GM12878 (cell line): ENCODE data around the gene DERA. TPM values are rescaled to one million over a fixed set of nuclear protein-coding genes. Genes with fewer than 3 reads are reported as not detected.

Source experiments
- ATAC-seq: fragments of 200-7000 bp; cut with Tn5 transposase; 3 replicates; pipeline ENCODE4 v1.9.1; 2020; ENCODE audit warnings: mild to moderate bottlenecking, moderate library complexity
- BruUV-seq: library from RNA; stranded (reverse); fragments of 400-500 nt; replicated peaks from 2 replicates; lab custom pipeline; 2021; lab: Mats Ljungman, UMichigan
- CTCF ChIA-PET: fragments of 300-600 bp; sonication (Branson Sonifier 250); formaldehyde crosslinking; extraction: SDS; loops from one replicate; lab custom pipeline; 2021; ENCODE audit warnings: inconsistent platforms; lab: Yijun Ruan, JAX
- POLR2A ChIA-PET: fragments of 350-600 bp; formaldehyde crosslinking; extraction: SDS; loops from one replicate; lab custom pipeline; 2021; ENCODE audit warnings: inconsistent platforms; lab: Charles Lee
- RAD21 ChIA-PET: fragments of 300-600 bp; sonication (Branson Sonifier 250); formaldehyde crosslinking; loops from one replicate; lab custom pipeline; 2023; ENCODE audit warnings: antibody characterized with exemption; ENCODE audit not compliant: unreplicated experiment; lab: Charles Lee
- SMC1A ChIA-PET: fragments of 300-600 bp; sonication (Branson Sonifier 250); formaldehyde crosslinking; loops from one replicate; lab custom pipeline; 2023; ENCODE audit not compliant: unreplicated experiment, uncharacterized antibody; lab: Charles Lee
- DNase-seq: peaks from one replicate; pipeline ENCODE4 v3.0.0-alpha.2; 2011; ENCODE audit warnings: low read depth, low spot score
- FAIRE-seq: peaks from 3 replicates; lab custom pipeline; 2011; peaks lifted over from hg19 to GRCh38; lab: Jason Lieb, UNC
- H2AFZ ChIP-seq: 2 replicates; pipeline ENCODE4 v1.6.0; 2011; ENCODE audit warnings: low read depth, low read length, control low read depth; ENCODE audit not compliant: control insufficient read depth
- H3K27ac ChIP-seq: 2 replicates; pipeline ENCODE4 v1.5.1; 2011; ENCODE audit warnings: control low read depth; ENCODE audit not compliant: control insufficient read depth, insufficient read depth
- H3K27me3 ChIP-seq, 2 experiments: replicated peaks in 1 of 2; 2 replicates each; pipeline versions ENCODE4 v1.6.0 to v1.6.1; 2011; ENCODE audit warnings: low read length in 1 of 2; ENCODE audit not compliant: control insufficient read depth in 2 of 2, insufficient read depth in 2 of 2
- H3K36me3 ChIP-seq, 2 experiments: 2 replicates each; pipeline ENCODE4 v1.5.1; 2011; ENCODE audit warnings: low read length in 1 of 2; ENCODE audit not compliant: control insufficient read depth in 2 of 2, insufficient read depth in 2 of 2
- H3K4me1 ChIP-seq: 2 replicates; pipeline ENCODE4 v1.6.1; 2011; ENCODE audit warnings: mild to moderate bottlenecking, low read length, moderate library complexity, mixed read lengths; ENCODE audit not compliant: control insufficient read depth, insufficient read depth
- H3K4me2 ChIP-seq: 2 replicates; pipeline ENCODE4 v1.6.0; 2011; ENCODE audit warnings: control low read depth; ENCODE audit not compliant: control insufficient read depth, insufficient read depth
- H3K4me3 ChIP-seq: fragments of 200-600 bp; sonication (generic); 2 replicates; pipeline ENCODE4 v1.5.1; 2016
- H3K79me2 ChIP-seq: 2 replicates; pipeline ENCODE4 v1.6.0; 2011; ENCODE audit warnings: low read length; ENCODE audit not compliant: control insufficient read depth, insufficient read depth
- H3K9ac ChIP-seq: 2 replicates; pipeline ENCODE4 v1.8.0; 2011; ENCODE audit warnings: low read length, control low read depth, mixed read lengths; ENCODE audit not compliant: control insufficient read depth, insufficient read depth
- H3K9me3 ChIP-seq: replicated peaks from 3 replicates; pipeline ENCODE4 v1.5.1; 2011; ENCODE audit warnings: mild to moderate bottlenecking, low read length; ENCODE audit not compliant: control insufficient read depth, insufficient read depth
- H4K20me1 ChIP-seq: 2 replicates; pipeline ENCODE4 v1.6.0; 2011; ENCODE audit not compliant: control insufficient read depth, insufficient read depth
- HCFC1 ChIP-seq: fragments of 150-350 bp; IDR thresholded peaks from 2 replicates; pipeline ENCODE4 v1.6.1; 2014; ENCODE audit warnings: low read length
- RB1 ChIP-seq: fragments of 450-650 bp; formaldehyde crosslinking; IDR thresholded peaks from 2 replicates; pipeline ENCODE4 v1.6.1; 2017; ENCODE audit warnings: mild to moderate bottlenecking, borderline replicate concordance
- RUNX3 ChIP-seq: IDR thresholded peaks from 2 replicates; pipeline ENCODE4 v1.6.1; 2012; ENCODE audit warnings: low read length, inconsistent platforms
- TCF3 ChIP-seq: IDR thresholded peaks from 2 replicates; pipeline ENCODE4 v1.6.1; 2012; ENCODE audit warnings: low read depth, mild to moderate bottlenecking, low read length, borderline replicate concordance; ENCODE audit not compliant: insufficient read depth
- ZNF622 ChIP-seq: fragments of 450-650 bp; IDR thresholded peaks from 2 replicates; pipeline ENCODE4 v1.6.1; 2017; ENCODE audit warnings: mild to moderate bottlenecking, inconsistent platforms
- WGBS: methylation state at CpG from one replicate; pipeline ENCODE4 v1.1.6; 2016; ENCODE audit warnings: low lambda C conversion rate; ENCODE audit not compliant: insufficient replicate concordance, insufficient coverage; ENCODE audit errors: missing lambda C conversion rate; 5-methylcytosine and 5-hydroxymethylcytosine counted together
- in situ Hi-C: fragments of 300-500 bp; cut with MboI; formaldehyde crosslinking; loops from 9 replicates; pipeline ENCODE4 v1.14.3; 2018; ENCODE audit warnings: mixed read lengths
- intact Hi-C: fragments of 100-400 bp; cut with micrococcal nuclease; formaldehyde crosslinking; loops from one replicate; pipeline ENCODE4 v1.14.2; 2022; ENCODE audit not compliant: unreplicated experiment
- polyA plus RNA-seq, 11 experiments: library from polyadenylated mRNA; depleted of rRNA in 4 of 11; unstranded in 6 of 11; stranded (reverse) in 5 of 11; fragments of >200 nt; fragmentation: Nextera tagmentation in 4 of 11; fragmentation: Illumina TruSeq in 1 of 11; extraction: Ambion mirVana in 4 of 11; extraction: Trizol in 1 of 11; gene quantifications; 1 replicate in 1 of 11; 2 replicates in 10 of 11; pipeline versions ENCODE4 v1.2.1 to v1.2.3, GENCODE V29; 2011 to 2016; ENCODE audit warnings: inconsistent platforms in 2 of 11, missing spikeins in 2 of 11, low read depth in 1 of 11
- total RNA-seq, 4 experiments: library from RNA; depleted of rRNA in 3 of 4; stranded (reverse); fragments of >200 nt in 3 of 4; fragmentation: Illumina TruSeq in 1 of 4; extraction: Trizol in 1 of 4; gene quantifications; 2 replicates each; pipeline versions ENCODE4 v1.2.1 to v1.2.3, GENCODE V29; 2013 to 2021
- TF ChIP-seq, protein P1 (sequence below): IDR thresholded peaks from 2 replicates; pipeline ENCODE4 v1.6.1; 2011; ENCODE audit warnings: mild to moderate bottlenecking, low read depth, low read length, moderate library complexity; ENCODE audit not compliant: insufficient replicate concordance
- TF ChIP-seq, protein P2 (sequence below): fragments of 450-650 bp; IDR thresholded peaks from 2 replicates; pipeline ENCODE4 v1.6.1; 2017; ENCODE audit warnings: mild to moderate bottlenecking, low read depth, inconsistent platforms; ENCODE audit not compliant: poor library complexity, severe bottlenecking
- TF ChIP-seq, protein P3 (sequence below): fragments of 450-650 bp; IDR thresholded peaks from 2 replicates; pipeline ENCODE4 v1.6.1; 2017; ENCODE audit warnings: borderline replicate concordance
- TF ChIP-seq, protein P4 (sequence below): fragments of 450-650 bp; formaldehyde crosslinking; IDR thresholded peaks from 2 replicates; pipeline ENCODE4 v1.5.0; 2022; ENCODE audit warnings: mild to moderate bottlenecking, missing genetic modification characterization
- TF ChIP-seq, protein P5 (sequence below): fragments of 450-650 bp; IDR thresholded peaks from 2 replicates; pipeline ENCODE4 v1.6.1; 2016; ENCODE audit warnings: mild to moderate bottlenecking, moderate library complexity, borderline replicate concordance

DERA gene
- total and polyA plus RNA-seq, 10 of the 15 experiments (the other 5 are each of a cell fraction or from before 2014, with no cell fraction given), result 34.9 to 97.1 (median 40.8) TPM

DNA sequence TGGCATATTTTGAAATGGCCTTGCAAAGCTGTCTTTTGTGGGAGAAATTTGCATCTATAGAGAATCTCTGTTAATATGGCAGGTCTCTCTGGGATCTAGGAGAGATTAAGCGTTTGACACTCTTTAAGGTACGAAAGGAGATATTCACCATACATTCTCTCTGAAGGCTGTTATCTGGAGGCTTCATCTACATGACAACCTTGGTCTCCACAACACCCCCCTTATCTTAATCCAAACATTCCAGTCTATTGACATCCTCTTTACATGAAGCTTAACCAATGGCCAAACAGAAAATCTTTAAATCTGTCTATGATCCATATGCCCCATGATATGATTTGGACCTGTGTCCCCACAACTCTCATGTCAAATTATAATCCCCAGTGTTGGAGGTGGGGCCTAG lies 137.4 kb downstream of the DERA start (continued):
- TF ChIP-seq, protein P1, sequence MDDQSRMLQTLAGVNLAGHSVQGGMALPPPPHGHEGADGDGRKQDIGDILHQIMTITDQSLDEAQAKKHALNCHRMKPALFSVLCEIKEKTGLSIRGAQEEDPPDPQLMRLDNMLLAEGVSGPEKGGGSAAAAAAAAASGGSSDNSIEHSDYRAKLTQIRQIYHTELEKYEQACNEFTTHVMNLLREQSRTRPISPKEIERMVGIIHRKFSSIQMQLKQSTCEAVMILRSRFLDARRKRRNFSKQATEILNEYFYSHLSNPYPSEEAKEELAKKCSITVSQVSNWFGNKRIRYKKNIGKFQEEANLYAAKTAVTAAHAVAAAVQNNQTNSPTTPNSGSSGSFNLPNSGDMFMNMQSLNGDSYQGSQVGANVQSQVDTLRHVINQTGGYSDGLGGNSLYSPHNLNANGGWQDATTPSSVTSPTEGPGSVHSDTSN, result no peak
- TF ChIP-seq RUNX3 (no peak), TCF3 (no peak)
- TF ChIP-seq, protein P2, sequence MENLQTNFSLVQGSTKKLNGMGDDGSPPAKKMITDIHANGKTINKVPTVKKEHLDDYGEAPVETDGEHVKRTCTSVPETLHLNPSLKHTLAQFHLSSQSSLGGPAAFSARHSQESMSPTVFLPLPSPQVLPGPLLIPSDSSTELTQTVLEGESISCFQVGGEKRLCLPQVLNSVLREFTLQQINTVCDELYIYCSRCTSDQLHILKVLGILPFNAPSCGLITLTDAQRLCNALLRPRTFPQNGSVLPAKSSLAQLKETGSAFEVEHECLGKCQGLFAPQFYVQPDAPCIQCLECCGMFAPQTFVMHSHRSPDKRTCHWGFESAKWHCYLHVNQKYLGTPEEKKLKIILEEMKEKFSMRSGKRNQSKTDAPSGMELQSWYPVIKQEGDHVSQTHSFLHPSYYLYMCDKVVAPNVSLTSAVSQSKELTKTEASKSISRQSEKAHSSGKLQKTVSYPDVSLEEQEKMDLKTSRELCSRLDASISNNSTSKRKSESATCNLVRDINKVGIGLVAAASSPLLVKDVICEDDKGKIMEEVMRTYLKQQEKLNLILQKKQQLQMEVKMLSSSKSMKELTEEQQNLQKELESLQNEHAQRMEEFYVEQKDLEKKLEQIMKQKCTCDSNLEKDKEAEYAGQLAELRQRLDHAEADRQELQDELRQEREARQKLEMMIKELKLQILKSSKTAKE, result no peak

DNA sequence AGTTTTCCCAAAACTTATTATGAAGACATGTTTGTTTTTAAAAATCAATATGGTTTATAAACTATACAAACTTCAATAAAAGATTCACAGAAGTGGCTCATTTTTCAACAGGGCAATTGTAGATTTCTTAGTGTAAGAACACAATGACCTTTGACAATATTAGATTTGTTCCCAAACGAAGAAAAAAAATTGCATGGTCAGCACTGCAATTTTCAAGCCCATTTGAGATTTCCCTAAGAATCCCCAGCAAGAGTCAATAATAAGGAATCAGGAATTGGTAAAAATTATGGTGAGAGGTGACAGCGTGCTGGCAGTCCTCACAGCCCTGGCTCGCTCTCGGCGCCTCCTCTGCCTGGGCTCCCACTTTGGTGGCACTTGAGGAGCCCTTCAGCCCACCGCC lies 145.8 kb downstream of the DERA start:
- in situ Hi-C loops, result no loop called here
- 74% methylated on average over 6 of the region's 6 CpGs for WGBS
- SMC1A ChIA-PET, result no interaction called here
- no peaks in the 10 kb centered on the region for H3K79me2 ChIP-seq
- FAIRE-seq, result no peak
- H3K4me2 ChIP-seq, result no peak overlapping the region
- intact Hi-C loops, result no loop called here
- H3K27ac ChIP-seq, result no peak overlapping the region
- H3K36me3 ChIP-seq, result no peaks in the 10 kb centered on the region
- no peak for ATAC-seq
- no peaks in the 10 kb centered on the region for H3K4me1 ChIP-seq
- H3K9me3 ChIP-seq, result no peaks in the 10 kb centered on the region
- H3K4me3 ChIP-seq, result no peak overlapping the region
- no peak overlapping the region for H3K9ac ChIP-seq
- CTCF ChIA-PET, result no interaction called here
- POLR2A ChIA-PET, result no interaction called here
- BruUV-seq, result no TSS peak
- no peaks in the 10 kb centered on the region for H3K27me3 ChIP-seq
- H4K20me1 ChIP-seq, result no peaks in the 10 kb centered on the region
- H2AFZ ChIP-seq, result no peak overlapping the region
- RAD21 ChIA-PET, result no interaction called here
- DNase-seq, result no peak
- TF ChIP-seq ZNF622 (no peak), RB1 (no peak), HCFC1 (no peak)
- TF ChIP-seq, protein P3, sequence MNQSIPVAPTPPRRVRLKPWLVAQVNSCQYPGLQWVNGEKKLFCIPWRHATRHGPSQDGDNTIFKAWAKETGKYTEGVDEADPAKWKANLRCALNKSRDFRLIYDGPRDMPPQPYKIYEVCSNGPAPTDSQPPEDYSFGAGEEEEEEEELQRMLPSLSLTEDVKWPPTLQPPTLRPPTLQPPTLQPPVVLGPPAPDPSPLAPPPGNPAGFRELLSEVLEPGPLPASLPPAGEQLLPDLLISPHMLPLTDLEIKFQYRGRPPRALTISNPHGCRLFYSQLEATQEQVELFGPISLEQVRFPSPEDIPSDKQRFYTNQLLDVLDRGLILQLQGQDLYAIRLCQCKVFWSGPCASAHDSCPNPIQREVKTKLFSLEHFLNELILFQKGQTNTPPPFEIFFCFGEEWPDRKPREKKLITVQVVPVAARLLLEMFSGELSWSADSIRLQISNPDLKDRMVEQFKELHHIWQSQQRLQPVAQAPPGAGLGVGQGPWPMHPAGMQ, result no peak
- TF ChIP-seq, protein P4, sequence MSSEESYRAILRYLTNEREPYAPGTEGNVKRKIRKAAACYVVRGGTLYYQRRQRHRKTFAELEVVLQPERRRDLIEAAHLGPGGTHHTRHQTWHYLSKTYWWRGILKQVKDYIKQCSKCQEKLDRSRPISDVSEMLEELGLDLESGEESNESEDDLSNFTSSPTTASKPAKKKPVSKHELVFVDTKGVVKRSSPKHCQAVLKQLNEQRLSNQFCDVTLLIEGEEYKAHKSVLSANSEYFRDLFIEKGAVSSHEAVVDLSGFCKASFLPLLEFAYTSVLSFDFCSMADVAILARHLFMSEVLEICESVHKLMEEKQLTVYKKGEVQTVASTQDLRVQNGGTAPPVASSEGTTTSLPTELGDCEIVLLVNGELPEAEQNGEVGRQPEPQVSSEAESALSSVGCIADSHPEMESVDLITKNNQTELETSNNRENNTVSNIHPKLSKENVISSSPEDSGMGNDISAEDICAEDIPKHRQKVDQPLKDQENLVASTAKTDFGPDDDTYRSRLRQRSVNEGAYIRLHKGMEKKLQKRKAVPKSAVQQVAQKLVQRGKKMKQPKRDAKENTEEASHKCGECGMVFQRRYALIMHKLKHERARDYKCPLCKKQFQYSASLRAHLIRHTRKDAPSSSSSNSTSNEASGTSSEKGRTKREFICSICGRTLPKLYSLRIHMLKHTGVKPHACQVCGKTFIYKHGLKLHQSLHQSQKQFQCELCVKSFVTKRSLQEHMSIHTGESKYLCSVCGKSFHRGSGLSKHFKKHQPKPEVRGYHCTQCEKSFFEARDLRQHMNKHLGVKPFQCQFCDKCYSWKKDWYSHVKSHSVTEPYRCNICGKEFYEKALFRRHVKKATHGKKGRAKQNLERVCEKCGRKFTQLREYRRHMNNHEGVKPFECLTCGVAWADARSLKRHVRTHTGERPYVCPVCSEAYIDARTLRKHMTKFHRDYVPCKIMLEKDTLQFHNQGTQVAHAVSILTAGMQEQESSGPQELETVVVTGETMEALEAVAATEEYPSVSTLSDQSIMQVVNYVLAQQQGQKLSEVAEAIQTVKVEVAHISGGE (CRISPR knock-in tag), result no peak
- TF ChIP-seq, protein P5, sequence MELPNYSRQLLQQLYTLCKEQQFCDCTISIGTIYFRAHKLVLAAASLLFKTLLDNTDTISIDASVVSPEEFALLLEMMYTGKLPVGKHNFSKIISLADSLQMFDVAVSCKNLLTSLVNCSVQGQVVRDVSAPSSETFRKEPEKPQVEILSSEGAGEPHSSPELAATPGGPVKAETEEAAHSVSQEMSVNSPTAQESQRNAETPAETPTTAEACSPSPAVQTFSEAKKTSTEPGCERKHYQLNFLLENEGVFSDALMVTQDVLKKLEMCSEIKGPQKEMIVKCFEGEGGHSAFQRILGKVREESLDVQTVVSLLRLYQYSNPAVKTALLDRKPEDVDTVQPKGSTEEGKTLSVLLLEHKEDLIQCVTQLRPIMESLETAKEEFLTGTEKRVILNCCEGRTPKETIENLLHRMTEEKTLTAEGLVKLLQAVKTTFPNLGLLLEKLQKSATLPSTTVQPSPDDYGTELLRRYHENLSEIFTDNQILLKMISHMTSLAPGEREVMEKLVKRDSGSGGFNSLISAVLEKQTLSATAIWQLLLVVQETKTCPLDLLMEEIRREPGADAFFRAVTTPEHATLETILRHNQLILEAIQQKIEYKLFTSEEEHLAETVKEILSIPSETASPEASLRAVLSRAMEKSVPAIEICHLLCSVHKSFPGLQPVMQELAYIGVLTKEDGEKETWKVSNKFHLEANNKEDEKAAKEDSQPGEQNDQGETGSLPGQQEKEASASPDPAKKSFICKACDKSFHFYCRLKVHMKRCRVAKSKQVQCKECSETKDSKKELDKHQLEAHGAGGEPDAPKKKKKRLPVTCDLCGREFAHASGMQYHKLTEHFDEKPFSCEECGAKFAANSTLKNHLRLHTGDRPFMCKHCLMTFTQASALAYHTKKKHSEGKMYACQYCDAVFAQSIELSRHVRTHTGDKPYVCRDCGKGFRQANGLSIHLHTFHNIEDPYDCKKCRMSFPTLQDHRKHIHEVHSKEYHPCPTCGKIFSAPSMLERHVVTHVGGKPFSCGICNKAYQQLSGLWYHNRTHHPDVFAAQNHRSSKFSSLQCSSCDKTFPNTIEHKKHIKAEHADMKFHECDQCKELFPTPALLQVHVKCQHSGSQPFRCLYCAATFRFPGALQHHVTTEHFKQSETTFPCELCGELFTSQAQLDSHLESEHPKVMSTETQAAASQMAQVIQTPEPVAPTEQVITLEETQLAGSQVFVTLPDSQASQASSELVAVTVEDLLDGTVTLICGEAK, result no peak
